ENCODE data around the gene GCN1. TPM values are rescaled to one million over a fixed set of nuclear protein-coding genes. Genes with fewer than 3 reads are reported as not detected.

GCN1 gene
- total and polyA plus RNA-seq, 12 donors, result 9.7 to 41.3 (median 34.0) TPM

- WGBS, 2 donors, result 46 to 57% methylated on average over 9 of the region's 9 CpGs
- H3K36me3 ChIP-seq, result peaks cover 0 to 27% (median 0%) of the 10 kb centered on the region in 9 donors
- peak in 1 of 2 donors; percentile 21 for DNase-seq
- no peaks in the 10 kb centered on the region for H3K9me3 ChIP-seq
- H3K4me1 ChIP-seq, result peaks cover 53 to 98% (median 97%) of the 10 kb centered on the region in 9 donors
- H3K27me3 ChIP-seq, result no peaks in the 10 kb centered on the region
- peak overlapping the region in 4 of 10 donors; percentile 10 to 20 (median 18) for H3K4me3 ChIP-seq
- ATAC-seq, result peak in 5 of 8 donors; percentile 7 to 48 (median 11)
- peak overlapping the region; percentile 49 to 94 (median 72) for H3K27ac ChIP-seq
- intact Hi-C loops (cut with DNase I), result no loop called here
- TF ChIP-seq CTCF (IDR thresholded peaks at IDR 0.05), result no peak
Observed at GRCh38 chr12:120241561-120242274, 47.2 kb upstream of the GCN1 start.

- Histone ChIP-seq H3K27ac (peak overlapping the region in 9 of 10 donors; percentile 49 to 94 (median 75)), H3K4me1 (peaks cover 61 to 99% (median 97%) of the 10 kb centered on the region in 9 donors), H3K4me3 (no peak overlapping the region), H3K9me3 (no peaks in the 10 kb centered on the region), H3K36me3 (peaks cover 0 to 27% (median 0%) of the 10 kb centered on the region in 9 donors), H3K27me3 (no peaks in the 10 kb centered on the region)
- TF ChIP-seq CTCF (IDR thresholded peaks at IDR 0.05), result no peak
- DNase-seq (no peak), ATAC-seq (peak in 1 of 8 donors; percentile 13)
- intact Hi-C loops (cut with DNase I), result no loop called here
- WGBS, 2 donors, result 54 to 67% methylated on average over 5 of the region's 5 CpGs
Observed at GRCh38 chr12:120240495-120240833, 45.9 kb upstream of the GCN1 start.

GRCh38 chr12:120239776-120240494 is 45.4 kb upstream of the GCN1 start:
- peak overlapping the region in 8 of 10 donors; percentile 20 to 94 (median 82) for H3K27ac ChIP-seq
- no peak for TF ChIP-seq CTCF (IDR thresholded peaks at IDR 0.05)
- H3K27me3 ChIP-seq, result no peaks in the 10 kb centered on the region
- intact Hi-C loops (cut with DNase I), result no loop called here
- peaks cover 65 to 99% (median 97%) of the 10 kb centered on the region in 9 donors for H3K4me1 ChIP-seq
- H3K36me3 ChIP-seq, result peaks cover 0 to 27% (median 0%) of the 10 kb centered on the region in 9 donors
- DNase-seq (no peak), ATAC-seq (no peak)
- WGBS, 2 donors, result 83 to 96% methylated on average over 2 of the region's 2 CpGs
- no peak overlapping the region for H3K4me3 ChIP-seq
- no peaks in the 10 kb centered on the region for H3K9me3 ChIP-seq

GRCh38 chr12:120238839-120239445 is 44.4 kb upstream of the GCN1 start:
- peak overlapping the region in 9 of 10 donors; percentile 47 to 94 (median 89) for H3K27ac ChIP-seq
- ATAC-seq (no peak), DNase-seq (no peak)
- no peaks in the 10 kb centered on the region for H3K27me3 ChIP-seq
- H3K9me3 ChIP-seq, result no peaks in the 10 kb centered on the region
- intact Hi-C loops (cut with DNase I), result no loop called here
- no peak overlapping the region for H3K4me3 ChIP-seq
- WGBS, 2 donors, result 72 to 77% methylated on average over 12 of the region's 12 CpGs
- peaks cover 67 to 100% (median 100%) of the 10 kb centered on the region in 9 donors for H3K4me1 ChIP-seq
- peaks cover 0 to 27% (median 0%) of the 10 kb centered on the region in 9 donors for H3K36me3 ChIP-seq
- no peak for TF ChIP-seq CTCF (IDR thresholded peaks at IDR 0.05)

Data from heart right ventricle (tissue), 16 donors.